ENCODE data around the gene FAM111A. TPM values are rescaled to one million over a fixed set of nuclear protein-coding genes. Genes with fewer than 3 reads are reported as not detected.

FAM111A gene
- total RNA-seq, 1 donor from 2014 or later, result 13.1 TPM

DNA sequence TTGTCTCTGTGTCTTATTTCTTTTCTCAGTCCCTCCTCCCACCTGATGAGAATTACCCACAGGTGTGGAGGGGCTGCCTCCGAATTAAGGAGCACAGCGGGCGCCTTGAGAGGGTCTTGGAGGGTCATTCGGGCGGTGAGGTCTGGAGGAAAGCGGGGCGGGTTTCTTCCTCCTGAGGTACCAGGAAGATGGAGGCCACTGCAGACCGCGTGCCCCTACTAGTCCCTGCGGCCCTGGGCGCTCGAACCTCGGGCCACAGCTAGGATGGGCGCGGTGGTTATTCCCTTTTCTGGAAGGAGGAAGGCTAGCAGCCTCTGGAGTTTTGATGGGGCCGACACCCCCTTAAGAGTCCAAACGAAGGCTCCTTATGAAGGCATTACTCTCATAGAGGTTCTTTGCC lies 5.5 kb upstream of the FAM111A start:
- H3K9me3 Mint-ChIP-seq (ENCODE audit: unreplicated experiment), result peaks cover 5% of the 10 kb centered on the region
- Histone ChIP-seq H2AFZ (ENCODE audit: low read depth, low read length) (no peak overlapping the region), H3K36me3 (ENCODE audit: insufficient read depth, low read length) (no peaks in the 10 kb centered on the region), H3K79me2 (ENCODE audit: insufficient read depth, low read length) (no peaks in the 10 kb centered on the region), H3K4me1 (ENCODE audit: insufficient read depth, low read length) (peaks cover 8% of the 10 kb centered on the region), H3K27me3 (ENCODE audit: insufficient read depth, low read length) (no peaks in the 10 kb centered on the region), H3K4me2 (ENCODE audit: low read length) (no peak overlapping the region), H3K9ac (ENCODE audit: low read length) (no peak overlapping the region), H4K20me1 (ENCODE audit: insufficient read depth, low read length) (no peaks in the 10 kb centered on the region), H3K9me3 (ENCODE audit: insufficient read depth, low read depth, low read length) (no peaks in the 10 kb centered on the region), H3K4me3 (ENCODE audit: insufficient read depth, low read depth, low read length) (no peak overlapping the region), H3K27ac (ENCODE audit: low read depth, low read length) (no peak overlapping the region)
- no peak overlapping the region for H3K27ac Mint-ChIP-seq (ENCODE audit: unreplicated experiment)
- DNase-seq (ENCODE audit: low read depth) (no peak), FAIRE-seq (no peak)
- peaks cover 9% of the 10 kb centered on the region for H3K36me3 Mint-ChIP-seq (ENCODE audit: low read depth, unreplicated experiment)
- no peak overlapping the region for H3K4me3 Mint-ChIP-seq (ENCODE audit: unreplicated experiment)
- no peak for TF ChIP-seq EZH2 (IDR thresholded peaks at IDR 0.05; ENCODE audit: insufficient read depth, low read length)
- TF ChIP-seq, protein P1, sequence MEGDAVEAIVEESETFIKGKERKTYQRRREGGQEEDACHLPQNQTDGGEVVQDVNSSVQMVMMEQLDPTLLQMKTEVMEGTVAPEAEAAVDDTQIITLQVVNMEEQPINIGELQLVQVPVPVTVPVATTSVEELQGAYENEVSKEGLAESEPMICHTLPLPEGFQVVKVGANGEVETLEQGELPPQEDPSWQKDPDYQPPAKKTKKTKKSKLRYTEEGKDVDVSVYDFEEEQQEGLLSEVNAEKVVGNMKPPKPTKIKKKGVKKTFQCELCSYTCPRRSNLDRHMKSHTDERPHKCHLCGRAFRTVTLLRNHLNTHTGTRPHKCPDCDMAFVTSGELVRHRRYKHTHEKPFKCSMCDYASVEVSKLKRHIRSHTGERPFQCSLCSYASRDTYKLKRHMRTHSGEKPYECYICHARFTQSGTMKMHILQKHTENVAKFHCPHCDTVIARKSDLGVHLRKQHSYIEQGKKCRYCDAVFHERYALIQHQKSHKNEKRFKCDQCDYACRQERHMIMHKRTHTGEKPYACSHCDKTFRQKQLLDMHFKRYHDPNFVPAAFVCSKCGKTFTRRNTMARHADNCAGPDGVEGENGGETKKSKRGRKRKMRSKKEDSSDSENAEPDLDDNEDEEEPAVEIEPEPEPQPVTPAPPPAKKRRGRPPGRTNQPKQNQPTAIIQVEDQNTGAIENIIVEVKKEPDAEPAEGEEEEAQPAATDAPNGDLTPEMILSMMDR (IDR thresholded peaks at IDR 0.05; ENCODE audit: insufficient read depth, low read depth, low read length), result no peak
- no peaks in the 10 kb centered on the region for H3K4me1 Mint-ChIP-seq (ENCODE audit: low read depth, unreplicated experiment)
- peaks cover 2% of the 10 kb centered on the region for H3K27me3 Mint-ChIP-seq (ENCODE audit: low read depth, unreplicated experiment)

DNA sequence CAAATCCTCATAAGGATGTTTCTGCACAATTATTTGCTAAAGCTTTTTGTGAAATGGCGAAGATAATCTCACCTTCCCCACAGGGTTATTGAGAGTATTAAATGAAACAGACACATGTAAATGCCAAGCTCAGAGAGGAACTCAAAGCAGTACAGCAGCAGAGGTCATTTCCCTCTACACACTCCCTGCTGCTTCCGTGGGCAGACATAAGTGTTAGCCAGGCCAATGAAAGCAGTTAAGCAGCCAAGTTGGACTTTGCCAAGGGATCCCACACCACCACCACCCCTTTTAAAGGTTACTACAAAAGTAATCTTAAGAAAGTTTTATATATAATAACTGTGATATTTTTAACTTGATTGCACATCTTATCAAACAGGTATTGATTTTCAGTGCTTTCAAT lies 4.0 kb upstream of the FAM111A start:
- Histone ChIP-seq H3K27ac (ENCODE audit: low read depth, low read length) (no peak overlapping the region), H2AFZ (ENCODE audit: low read depth, low read length) (no peak overlapping the region), H3K4me2 (ENCODE audit: low read length) (no peak overlapping the region), H3K36me3 (ENCODE audit: insufficient read depth, low read length) (no peaks in the 10 kb centered on the region), H3K79me2 (ENCODE audit: insufficient read depth, low read length) (no peaks in the 10 kb centered on the region), H3K9ac (ENCODE audit: low read length) (no peak overlapping the region), H3K4me3 (ENCODE audit: insufficient read depth, low read depth, low read length) (no peak overlapping the region), H3K27me3 (ENCODE audit: insufficient read depth, low read length) (no peaks in the 10 kb centered on the region), H4K20me1 (ENCODE audit: insufficient read depth, low read length) (no peaks in the 10 kb centered on the region), H3K4me1 (ENCODE audit: insufficient read depth, low read length) (peaks cover 11% of the 10 kb centered on the region), H3K9me3 (ENCODE audit: insufficient read depth, low read depth, low read length) (no peaks in the 10 kb centered on the region)
- Mint-ChIP-seq H3K36me3 (ENCODE audit: low read depth, unreplicated experiment) (no peaks in the 10 kb centered on the region), H3K9me3 (ENCODE audit: unreplicated experiment) (no peaks in the 10 kb centered on the region), H3K27me3 (ENCODE audit: low read depth, unreplicated experiment) (peaks cover 2% of the 10 kb centered on the region), H3K4me3 (ENCODE audit: unreplicated experiment) (no peak overlapping the region), H3K27ac (ENCODE audit: unreplicated experiment) (no peak overlapping the region), H3K4me1 (ENCODE audit: low read depth, unreplicated experiment) (peaks cover 2% of the 10 kb centered on the region)
- no peak for TF ChIP-seq EZH2 (IDR thresholded peaks at IDR 0.05; ENCODE audit: insufficient read depth, low read length)
- TF ChIP-seq, protein P1 (IDR thresholded peaks at IDR 0.05; ENCODE audit: insufficient read depth, low read depth, low read length), result no peak
- DNase-seq (ENCODE audit: low read depth) (no peak), FAIRE-seq (no peak)

DNA sequence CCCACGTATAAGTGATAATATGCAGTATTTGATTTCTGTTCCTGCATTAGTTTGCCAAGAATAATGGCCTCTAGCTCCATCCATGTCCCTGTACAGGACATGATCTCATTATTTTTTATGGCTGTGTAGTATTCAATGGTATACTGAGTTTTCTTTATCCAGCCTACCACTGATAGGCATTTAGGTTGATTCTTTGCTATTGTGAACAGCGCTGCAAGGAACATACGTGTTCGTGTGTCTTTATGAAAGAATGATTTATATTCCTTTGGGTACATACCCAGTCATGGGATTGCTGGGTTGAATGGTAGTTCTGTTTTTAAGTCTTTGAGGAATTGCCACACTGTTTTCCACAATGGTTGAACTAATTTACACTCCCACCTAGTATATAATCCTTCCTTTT lies 1.5 kb upstream of the FAM111A start:
- Histone ChIP-seq H3K9ac (ENCODE audit: low read length) (no peak overlapping the region), H3K36me3 (ENCODE audit: insufficient read depth, low read length) (no peaks in the 10 kb centered on the region), H3K4me2 (ENCODE audit: low read length) (peak overlapping the region; percentile 95), H3K4me3 (ENCODE audit: insufficient read depth, low read depth, low read length) (no peak overlapping the region), H2AFZ (ENCODE audit: low read depth, low read length) (no peak overlapping the region), H3K27me3 (ENCODE audit: insufficient read depth, low read length) (no peaks in the 10 kb centered on the region), H3K27ac (ENCODE audit: low read depth, low read length) (no peak overlapping the region), H4K20me1 (ENCODE audit: insufficient read depth, low read length) (no peaks in the 10 kb centered on the region), H3K4me1 (ENCODE audit: insufficient read depth, low read length) (peaks cover 16% of the 10 kb centered on the region), H3K9me3 (ENCODE audit: insufficient read depth, low read depth, low read length) (no peaks in the 10 kb centered on the region), H3K79me2 (ENCODE audit: insufficient read depth, low read length) (peaks cover 2% of the 10 kb centered on the region)
- no peaks in the 10 kb centered on the region for H3K9me3 Mint-ChIP-seq (ENCODE audit: unreplicated experiment)
- peaks cover 2% of the 10 kb centered on the region for H3K36me3 Mint-ChIP-seq (ENCODE audit: low read depth, unreplicated experiment)
- H3K4me1 Mint-ChIP-seq (ENCODE audit: low read depth, unreplicated experiment), result peaks cover 9% of the 10 kb centered on the region
- no peak overlapping the region for H3K4me3 Mint-ChIP-seq (ENCODE audit: unreplicated experiment)
- H3K27ac Mint-ChIP-seq (ENCODE audit: unreplicated experiment), result no peak overlapping the region
- no peak for DNase-seq (ENCODE audit: low read depth)
- TF ChIP-seq, protein P1 (IDR thresholded peaks at IDR 0.05; ENCODE audit: insufficient read depth, low read depth, low read length), result no peak
- no peak for TF ChIP-seq EZH2 (IDR thresholded peaks at IDR 0.05; ENCODE audit: insufficient read depth, low read length)
- H3K27me3 Mint-ChIP-seq (ENCODE audit: low read depth, unreplicated experiment), result peaks cover 6% of the 10 kb centered on the region
- FAIRE-seq, result no peak

Data from astrocyte (in vitro differentiated cells and primary cell).